WTC11 (cell line): ENCODE data around the gene THAP3. TPM values are rescaled to one million over a fixed set of nuclear protein-coding genes. Genes with fewer than 3 reads are reported as not detected.

Experiments used
- ATAC-seq: fragments of 200-7000 bp; cut with Tn5 transposase; 2 replicates; pipeline ENCODE4 v1.10.0; 2021; ENCODE audit warnings: mild to moderate bottlenecking, moderate library complexity
- CTCF ChIA-PET: fragments of 300-600 bp; sonication (Branson Sonifier 250); formaldehyde crosslinking; loops from one replicate; lab custom pipeline; 2021; ENCODE audit warnings: antibody characterized with exemption; lab: Charles Lee
- POLR2A ChIA-PET: fragments of 350-600 bp; sonication (Branson Sonifier 250); formaldehyde crosslinking; loops from one replicate; lab custom pipeline; 2021; ENCODE audit warnings: antibody characterized with exemption; lab: Charles Lee
- DNase-seq: peaks from one replicate; pipeline ENCODE4 v3.0.0; 2021; ENCODE audit warnings: low spot score
- H3K27ac Mint-ChIP-seq: 2 replicates; pipeline ENCODE4 v1.8.0; 2021; ENCODE audit warnings: mixed read lengths
- H3K27me3 Mint-ChIP-seq: 2 replicates; pipeline ENCODE4 v1.8.0; 2021; ENCODE audit warnings: low read depth, mild to moderate bottlenecking, moderate library complexity, mixed read lengths
- H3K36me3 Mint-ChIP-seq: 2 replicates; pipeline ENCODE4 v1.8.0; 2021; ENCODE audit warnings: mixed read lengths
- H3K4me1 Mint-ChIP-seq: 2 replicates; pipeline ENCODE4 v1.8.0; 2022; ENCODE audit warnings: mixed read lengths
- H3K4me3 Mint-ChIP-seq: 2 replicates; pipeline ENCODE4 v1.8.0; 2021; ENCODE audit warnings: mild to moderate bottlenecking, moderate library complexity, mixed read lengths
- H3K9me3 Mint-ChIP-seq: 2 replicates; pipeline ENCODE4 v1.8.0; 2021; ENCODE audit warnings: mixed read lengths
- AR ChIP-seq: fragments of 250-450 bp; sonication (Bioruptor Pico); IDR thresholded peaks from 2 replicates; pipeline ENCODE4 v1.9.0; 2021; ENCODE audit warnings: mild to moderate bottlenecking
- ATF2 ChIP-seq: sonication (generic); formaldehyde crosslinking; IDR thresholded peaks from 2 replicates; pipeline ENCODE4 v1.8.1; 2022; ENCODE audit warnings: low read depth, missing genetic modification reagents, borderline replicate concordance
- ATF3 ChIP-seq: sonication (generic); formaldehyde crosslinking; conservative IDR thresholded peaks from 2 replicates; pipeline ENCODE4 v1.8.1; 2022; ENCODE audit warnings: mild to moderate bottlenecking, missing genetic modification reagents
- CDX4 ChIP-seq: fragments of 250-450 bp; sonication (Bioruptor Pico); IDR thresholded peaks from 2 replicates; pipeline ENCODE4 v1.9.0; 2021; ENCODE audit warnings: moderate library complexity, mild to moderate bottlenecking, inconsistent platforms, borderline replicate concordance
- CREM ChIP-seq: sonication (generic); formaldehyde crosslinking; IDR thresholded peaks from 2 replicates; pipeline ENCODE4 v1.8.1; 2022; ENCODE audit warnings: mild to moderate bottlenecking, missing genetic modification reagents, moderate library complexity
- ELF4 ChIP-seq: sonication (generic); formaldehyde crosslinking; IDR thresholded peaks from 2 replicates; pipeline ENCODE4 v1.8.1; 2022; ENCODE audit warnings: low read depth, mild to moderate bottlenecking, moderate library complexity, missing genetic modification reagents
- EMX1 ChIP-seq: fragments of 250-450 bp; sonication (Bioruptor Pico); IDR thresholded peaks from 2 replicates; pipeline ENCODE4 v1.8.0; 2021; ENCODE audit warnings: mild to moderate bottlenecking
- MXD4 ChIP-seq: fragments of 250-450 bp; sonication (Bioruptor Pico); IDR thresholded peaks from 2 replicates; pipeline ENCODE4 v1.8.0; 2021; ENCODE audit warnings: mild to moderate bottlenecking, moderate library complexity, borderline replicate concordance
- OVOL2 ChIP-seq: fragments of 250-450 bp; sonication (Bioruptor Pico); IDR thresholded peaks from 2 replicates; pipeline ENCODE4 v1.9.0; 2021; ENCODE audit warnings: mild to moderate bottlenecking, borderline replicate concordance
- SMAD3 ChIP-seq: sonication (generic); formaldehyde crosslinking; IDR thresholded peaks from 2 replicates; pipeline ENCODE4 v1.8.0; 2022; ENCODE audit warnings: missing genetic modification reagents, mild to moderate bottlenecking, borderline replicate concordance
- STAT6 ChIP-seq: sonication (generic); formaldehyde crosslinking; conservative IDR thresholded peaks from 2 replicates; pipeline ENCODE4 v1.8.1; 2023; ENCODE audit warnings: mild to moderate bottlenecking, low read depth, missing genetic modification reagents, moderate library complexity
- TEAD1 ChIP-seq: sonication (generic); formaldehyde crosslinking; IDR thresholded peaks from 2 replicates; pipeline ENCODE4 v1.8.0; 2022; ENCODE audit warnings: mild to moderate bottlenecking, missing genetic modification reagents
- ZNF138 ChIP-seq: sonication (generic); formaldehyde crosslinking; conservative IDR thresholded peaks from 2 replicates; pipeline ENCODE4 v1.8.1; 2022; ENCODE audit warnings: mild to moderate bottlenecking, moderate library complexity, missing genetic modification reagents
- ZNF281 ChIP-seq: sonication (generic); formaldehyde crosslinking; IDR thresholded peaks from 2 replicates; pipeline ENCODE4 v1.8.0; 2023; ENCODE audit warnings: mild to moderate bottlenecking, missing genetic modification reagents
- ZNF512 ChIP-seq: sonication (generic); formaldehyde crosslinking; IDR thresholded peaks from 2 replicates; pipeline ENCODE4 v1.8.1; 2022; ENCODE audit warnings: missing genetic modification reagents, borderline replicate concordance
- ZNF532 ChIP-seq: fragments of 250-450 bp; sonication (Bioruptor Pico); IDR thresholded peaks from 2 replicates; pipeline ENCODE4 v1.9.0; 2021; ENCODE audit warnings: mild to moderate bottlenecking, borderline replicate concordance
- total RNA-seq: library from RNA; stranded (reverse); gene quantifications from 3 replicates; pipeline ENCODE4 v1.2.3, GENCODE V29; 2021

The THAP3 gene
- total RNA-seq, 1 experiment from 2014 or later: 14.8 TPM

GRCh38 chr1:6594977-6595740 lies 29.5 kb upstream of the THAP3 start (continued):
- TF ChIP-seq ZNF281 (no peak), MXD4 (CRISPR knock-in tag) (no peak)
- TF ChIP-seq, all 79 proteins: peak for 0

- Mint-ChIP-seq H3K4me1 (peaks cover 12% of the 10 kb centered on the region), H3K36me3 (peaks cover 26% of the 10 kb centered on the region), H3K9me3 (no peaks in the 10 kb centered on the region), H3K27me3 (no peaks in the 10 kb centered on the region), H3K27ac (no peak overlapping the region), H3K4me3 (no peak overlapping the region)
- no peak for ATAC-seq
- ChIA-PET POLR2A (no interaction called here), CTCF (no interaction called here)
- TF ChIP-seq CDX4 (CRISPR knock-in tag) (no peak), ZNF532 (CRISPR knock-in tag) (no peak), ELF4 (CRISPR knock-in tag) (no peak), EMX1 (CRISPR knock-in tag) (no peak), ZNF138 (CRISPR knock-in tag) (no peak), ATF3 (CRISPR knock-in tag) (no peak), CREM (CRISPR knock-in tag) (no peak), ATF2 (CRISPR knock-in tag) (no peak), TEAD1 (CRISPR knock-in tag) (no peak), OVOL2 (CRISPR knock-in tag) (no peak), STAT6 (CRISPR knock-in tag) (no peak), SMAD3 (CRISPR knock-in tag) (no peak), AR (no peak), ZNF512 (no peak)
- DNase-seq: no peak
Measured at GRCh38 chr1:6596351-6596750, 28.3 kb upstream of the THAP3 start.
